BJ (cell line): ENCODE measurements around the gene CCDC27. TPM values are rescaled to one million over a fixed set of nuclear protein-coding genes. Genes with fewer than 3 reads are reported as not detected.

Experiments used
- CTCF ChIA-PET: fragments of 350-600 bp; formaldehyde crosslinking; extraction: SDS; loops from one replicate; lab custom pipeline; 2021; ENCODE audit warnings: antibody characterized with exemption, inconsistent platforms; lab: Yijun Ruan, JAX
- POLR2A ChIA-PET: fragments of 300-600 bp; sonication (Branson Sonifier 250); formaldehyde crosslinking; extraction: SDS; loops from one replicate; lab custom pipeline; 2021; ENCODE audit warnings: antibody characterized with exemption; lab: Charles Lee
- DNase-seq: peaks from one replicate; pipeline ENCODE4 v3.0.0-alpha.2; 2011; ENCODE audit warnings: low read depth
- H3K27me3 ChIP-seq: 2 replicates; pipeline ENCODE4 v1.6.0; 2011; ENCODE audit warnings: low read length; ENCODE audit not compliant: control insufficient read depth, insufficient read depth
- H3K36me3 ChIP-seq: 2 replicates; pipeline ENCODE4 v1.5.1; 2011; ENCODE audit warnings: low read length; ENCODE audit not compliant: control insufficient read depth, insufficient read depth
- H3K4me3 ChIP-seq: 2 replicates; pipeline ENCODE4 v1.5.1; 2011; ENCODE audit warnings: low read depth, mild to moderate bottlenecking, control low read depth, low read length
- polyA plus RNA-seq: library from polyadenylated mRNA; depleted of rRNA; stranded (reverse); fragments of >200 nt; gene quantifications from 2 replicates; pipeline ENCODE4 v1.2.3, GENCODE V29; 2011
- TF ChIP-seq, protein P1 (sequence below): IDR thresholded peaks from 2 replicates; pipeline ENCODE4 v1.5.1; 2011; ENCODE audit warnings: low read depth, mild to moderate bottlenecking, control low read depth, inconsistent platforms, low read length, moderate library complexity; ENCODE audit not compliant: insufficient read depth

The CCDC27 gene
- polyA plus RNA-seq, 1 experiment, result not detected

DNA sequence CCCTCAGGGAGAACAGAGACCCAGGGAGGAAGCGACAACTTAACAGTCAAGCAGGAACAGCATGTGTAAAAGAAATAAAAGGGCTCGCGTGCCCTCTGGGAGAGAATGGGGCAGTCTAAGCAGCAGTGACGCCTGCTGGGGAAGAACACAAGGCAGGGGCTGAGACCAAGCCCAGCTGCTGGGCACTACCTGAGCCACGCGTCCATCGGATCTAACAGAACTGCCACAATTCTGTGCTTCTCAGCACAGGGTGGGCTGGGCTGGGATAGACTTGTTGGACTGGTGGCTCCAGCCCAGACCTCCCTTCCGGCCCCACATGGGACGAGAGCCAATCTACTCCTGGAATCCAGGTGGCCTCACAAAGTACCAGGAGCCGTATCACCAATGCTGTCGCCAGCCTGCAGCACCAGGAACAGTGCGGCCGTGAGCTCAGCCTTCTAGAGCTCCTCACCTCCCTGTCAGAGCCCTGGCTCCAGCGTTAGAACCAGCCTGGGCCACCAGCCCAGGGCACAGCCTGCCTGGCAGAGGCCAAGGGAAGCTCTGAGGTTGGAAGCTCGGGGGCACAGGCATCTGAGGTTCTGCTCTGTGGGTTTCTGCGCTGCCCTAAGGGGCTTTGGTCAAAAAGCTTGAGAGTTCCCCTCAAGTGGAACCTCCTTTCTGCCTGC, 36.6 kb downstream of the CCDC27 start:
- H3K36me3 ChIP-seq, result peaks cover 33% of the 10 kb centered on the region
- ChIA-PET POLR2A (no interaction called here), CTCF (interaction anchor here (1.2 to 1.4 kb wide), 2 partner anchors 11 to 93 kb away, joined by 3 read pairs; no protein-coding TSS in a partner anchor)
- DNase-seq, result no peak
- no peak overlapping the region for H3K4me3 ChIP-seq
- no peaks in the 10 kb centered on the region for H3K27me3 ChIP-seq
- TF ChIP-seq, protein P1, sequence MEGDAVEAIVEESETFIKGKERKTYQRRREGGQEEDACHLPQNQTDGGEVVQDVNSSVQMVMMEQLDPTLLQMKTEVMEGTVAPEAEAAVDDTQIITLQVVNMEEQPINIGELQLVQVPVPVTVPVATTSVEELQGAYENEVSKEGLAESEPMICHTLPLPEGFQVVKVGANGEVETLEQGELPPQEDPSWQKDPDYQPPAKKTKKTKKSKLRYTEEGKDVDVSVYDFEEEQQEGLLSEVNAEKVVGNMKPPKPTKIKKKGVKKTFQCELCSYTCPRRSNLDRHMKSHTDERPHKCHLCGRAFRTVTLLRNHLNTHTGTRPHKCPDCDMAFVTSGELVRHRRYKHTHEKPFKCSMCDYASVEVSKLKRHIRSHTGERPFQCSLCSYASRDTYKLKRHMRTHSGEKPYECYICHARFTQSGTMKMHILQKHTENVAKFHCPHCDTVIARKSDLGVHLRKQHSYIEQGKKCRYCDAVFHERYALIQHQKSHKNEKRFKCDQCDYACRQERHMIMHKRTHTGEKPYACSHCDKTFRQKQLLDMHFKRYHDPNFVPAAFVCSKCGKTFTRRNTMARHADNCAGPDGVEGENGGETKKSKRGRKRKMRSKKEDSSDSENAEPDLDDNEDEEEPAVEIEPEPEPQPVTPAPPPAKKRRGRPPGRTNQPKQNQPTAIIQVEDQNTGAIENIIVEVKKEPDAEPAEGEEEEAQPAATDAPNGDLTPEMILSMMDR, result no peak

- ChIA-PET CTCF (interaction anchor here (1.2 to 1.4 kb wide), 2 partner anchors 11 to 94 kb away, joined by 3 read pairs; no protein-coding TSS in a partner anchor), POLR2A (no interaction called here)
- Histone ChIP-seq H3K36me3 (peaks cover 28% of the 10 kb centered on the region), H3K4me3 (no peak overlapping the region), H3K27me3 (no peaks in the 10 kb centered on the region)
- no peak for DNase-seq
- TF ChIP-seq, protein P1, result no peak
Observed at GRCh38 chr1:3789421-3790300, 37.4 kb downstream of the CCDC27 start.

- TF ChIP-seq, protein P1, result no peak
- Histone ChIP-seq H3K4me3 (no peak overlapping the region), H3K36me3 (peaks cover 23% of the 10 kb centered on the region), H3K27me3 (no peaks in the 10 kb centered on the region)
- no peak for DNase-seq
- ChIA-PET POLR2A (no interaction called here), CTCF (interaction anchor here (1.4 kb wide), 1 partner anchor 12 kb away, joined by 3 read pairs; no protein-coding TSS in a partner anchor)
Observed at GRCh38 chr1:3790500-3790923, 38.3 kb downstream of the CCDC27 start.

DNA sequence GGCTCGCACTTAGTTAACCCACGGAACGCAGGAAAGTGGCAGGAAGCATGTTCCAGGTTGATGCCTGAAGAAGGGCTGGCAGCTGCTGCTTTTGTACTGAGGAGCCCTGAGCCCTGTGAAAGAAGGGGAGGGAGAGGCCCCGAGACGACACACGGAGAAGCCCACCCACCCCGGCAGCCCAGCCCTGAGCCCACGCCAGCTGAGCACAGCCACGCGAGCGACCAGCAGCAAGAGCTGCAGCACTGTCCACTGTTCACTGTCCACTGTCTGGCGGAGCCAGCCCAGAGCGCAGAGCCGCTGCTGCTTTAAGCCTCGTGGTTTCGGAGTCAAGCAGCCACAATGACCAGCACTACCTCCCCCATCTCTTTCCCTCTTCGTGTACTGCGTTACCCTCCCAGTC, 38.7 kb downstream of the CCDC27 start:
- peaks cover 23% of the 10 kb centered on the region for H3K36me3 ChIP-seq
- no peak overlapping the region for H3K4me3 ChIP-seq
- TF ChIP-seq, protein P1, result no peak
- ChIA-PET POLR2A (no interaction called here), CTCF (no interaction called here)
- no peak for DNase-seq
- H3K27me3 ChIP-seq, result no peaks in the 10 kb centered on the region
